Measurements from ENCODE around the gene FADS1.
A peak's percentile ranks its signal among the peaks of the same experiment; 100 is the strongest.

FADS1 gene

GRCh38 chr11:61816736-61817455, at the start of gene FADS1:
TSS of gene FADS1 (minus strand) at chr11:61817003. CDS start at chr11:61816929, 74 bp downstream.
- DNase-seq (ENCODE audit: low spot score), result peak; percentile 82

DNA sequence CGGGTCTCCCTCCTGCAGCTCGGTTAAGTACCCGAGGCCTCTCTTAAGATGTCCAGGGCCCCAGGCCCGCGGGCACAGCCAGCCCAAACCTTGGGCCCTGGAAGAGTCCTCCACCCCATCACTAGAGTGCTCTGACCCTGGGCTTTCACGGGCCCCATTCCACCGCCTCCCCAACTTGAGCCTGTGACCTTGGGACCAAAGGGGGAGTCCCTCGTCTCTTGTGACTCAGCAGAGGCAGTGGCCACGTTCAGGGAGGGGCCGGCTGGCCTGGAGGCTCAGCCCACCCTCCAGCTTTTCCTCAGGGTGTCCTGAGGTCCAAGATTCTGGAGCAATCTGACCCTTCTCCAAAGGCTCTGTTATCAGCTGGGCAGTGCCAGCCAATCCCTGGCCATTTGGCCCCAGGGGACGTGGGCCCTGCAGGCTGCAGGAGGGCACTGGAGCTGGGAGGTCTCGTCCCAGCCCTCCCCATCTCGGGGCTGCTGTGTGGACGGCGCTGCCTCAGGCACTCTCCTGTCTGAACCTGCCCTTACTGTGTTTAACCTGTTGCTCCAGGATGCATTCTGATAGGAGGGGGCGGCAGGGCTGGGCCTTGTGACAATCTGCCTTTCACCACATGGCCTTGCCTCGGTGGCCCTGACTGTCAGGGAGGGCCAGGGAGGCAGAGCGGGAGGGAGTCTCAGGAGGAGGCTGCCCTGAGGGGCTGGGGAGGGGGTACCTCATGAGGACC, 49.6 kb upstream of the FADS1 start:
- DNase-seq (ENCODE audit: low spot score), result no peak

GRCh38 chr11:61864814-61865775, 48.3 kb upstream of the FADS1 start:
- DNase-seq (ENCODE audit: low spot score), result no peak

GRCh38 chr11:61863548-61864081, 46.8 kb upstream of the FADS1 start:
- no peak for DNase-seq (ENCODE audit: low spot score)

GRCh38 chr11:61862714-61863547, 46.1 kb upstream of the FADS1 start:
- no peak for DNase-seq (ENCODE audit: low spot score)

DNA sequence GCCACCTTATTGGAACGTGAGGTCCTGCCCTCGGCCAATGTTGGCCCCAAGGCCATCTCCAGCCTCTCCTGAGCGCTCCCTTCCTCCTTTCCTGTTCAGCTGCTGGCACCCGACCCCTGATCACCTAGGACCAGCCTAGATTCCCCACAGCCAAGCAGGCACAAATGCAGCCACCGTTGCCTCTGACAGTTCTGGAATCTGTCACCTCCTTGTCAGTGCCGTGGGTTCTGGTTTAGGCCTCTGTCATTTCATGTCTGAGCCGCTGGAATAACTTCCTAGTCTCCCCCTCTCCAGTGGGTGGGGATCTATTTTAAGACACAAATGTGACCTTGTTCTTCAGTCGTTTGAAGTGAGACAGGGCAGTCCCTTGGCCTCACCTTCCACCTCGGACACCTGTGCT, 44.8 kb upstream of the FADS1 start:
- no peak for DNase-seq (ENCODE audit: low spot score)

- DNase-seq (ENCODE audit: low spot score), result no peak
These were observed 43.5 kb upstream of the FADS1 start for GRCh38 chr11:61860054-61860903.

- DNase-seq (ENCODE audit: low spot score), result no peak
These were observed 39.3 kb upstream of the FADS1 start for GRCh38 chr11:61855939-61856680.

DNA sequence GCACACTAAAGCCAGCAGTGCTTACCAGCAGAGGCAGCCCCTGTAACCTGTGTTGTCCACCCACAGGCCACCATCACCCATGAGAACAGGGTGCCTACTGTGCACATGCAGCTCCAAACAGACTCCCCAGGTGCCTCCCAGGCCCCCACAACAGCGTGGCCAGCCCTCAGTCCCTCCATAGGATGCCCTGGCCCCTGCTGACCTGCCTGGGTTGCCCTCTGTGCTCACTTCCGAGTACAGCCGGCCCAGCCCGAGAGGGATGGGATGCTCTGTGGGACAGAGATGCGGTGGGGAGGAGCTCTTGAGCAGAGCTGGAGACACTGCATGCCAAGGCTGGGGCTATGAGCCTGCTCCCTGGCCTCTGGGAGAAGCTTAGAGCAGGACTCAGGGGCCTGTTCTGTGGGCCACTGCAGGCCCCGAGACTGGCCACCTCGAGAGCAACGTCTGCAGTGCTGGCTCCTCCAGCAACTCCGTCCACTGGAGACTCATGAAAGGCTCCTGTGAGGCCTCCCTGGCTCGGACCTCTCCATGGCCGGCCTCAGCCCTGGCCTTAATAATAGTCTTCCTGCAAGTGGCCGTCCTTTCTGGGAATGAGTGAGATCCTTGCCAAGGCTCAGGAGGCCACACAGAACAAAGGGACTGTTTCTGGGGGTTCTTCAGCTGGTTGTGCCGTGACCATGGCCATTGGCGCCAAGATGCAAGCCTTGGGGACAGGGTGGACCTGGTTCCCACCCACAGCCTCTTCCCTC, 38.3 kb upstream of the FADS1 start:
- no peak for DNase-seq (ENCODE audit: low spot score)

- no peak for DNase-seq (ENCODE audit: low spot score)
These were observed 37.5 kb upstream of the FADS1 start for GRCh38 chr11:61854206-61854895.

DNA sequence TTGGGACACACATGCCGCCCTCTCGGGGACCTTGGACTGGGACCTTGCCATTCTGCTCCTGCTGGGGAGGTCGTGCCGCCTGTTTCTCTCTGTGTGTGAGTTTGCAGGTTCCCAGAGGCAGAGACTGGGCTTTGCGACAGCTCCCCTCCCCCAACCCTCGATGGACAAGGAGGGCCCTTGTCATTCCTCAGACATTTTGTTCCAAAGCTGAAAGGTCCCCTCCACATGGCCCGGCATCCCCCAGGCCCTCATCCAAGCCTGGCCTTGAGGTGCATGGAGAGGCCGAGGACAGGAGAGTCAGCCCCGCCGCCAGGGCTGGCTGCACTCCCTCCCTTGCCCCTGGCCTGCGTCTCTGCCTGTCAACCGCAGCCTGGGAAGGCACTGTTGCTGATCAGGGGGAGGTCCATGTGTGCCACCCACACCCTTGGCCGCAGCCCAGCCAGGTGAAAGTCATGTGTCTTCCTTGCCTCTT, 36.9 kb upstream of the FADS1 start:
- DNase-seq (ENCODE audit: low spot score), result no peak

GRCh38 chr11:61851900-61852295, 35.1 kb upstream of the FADS1 start:
- no peak for DNase-seq (ENCODE audit: low spot score)

DNA sequence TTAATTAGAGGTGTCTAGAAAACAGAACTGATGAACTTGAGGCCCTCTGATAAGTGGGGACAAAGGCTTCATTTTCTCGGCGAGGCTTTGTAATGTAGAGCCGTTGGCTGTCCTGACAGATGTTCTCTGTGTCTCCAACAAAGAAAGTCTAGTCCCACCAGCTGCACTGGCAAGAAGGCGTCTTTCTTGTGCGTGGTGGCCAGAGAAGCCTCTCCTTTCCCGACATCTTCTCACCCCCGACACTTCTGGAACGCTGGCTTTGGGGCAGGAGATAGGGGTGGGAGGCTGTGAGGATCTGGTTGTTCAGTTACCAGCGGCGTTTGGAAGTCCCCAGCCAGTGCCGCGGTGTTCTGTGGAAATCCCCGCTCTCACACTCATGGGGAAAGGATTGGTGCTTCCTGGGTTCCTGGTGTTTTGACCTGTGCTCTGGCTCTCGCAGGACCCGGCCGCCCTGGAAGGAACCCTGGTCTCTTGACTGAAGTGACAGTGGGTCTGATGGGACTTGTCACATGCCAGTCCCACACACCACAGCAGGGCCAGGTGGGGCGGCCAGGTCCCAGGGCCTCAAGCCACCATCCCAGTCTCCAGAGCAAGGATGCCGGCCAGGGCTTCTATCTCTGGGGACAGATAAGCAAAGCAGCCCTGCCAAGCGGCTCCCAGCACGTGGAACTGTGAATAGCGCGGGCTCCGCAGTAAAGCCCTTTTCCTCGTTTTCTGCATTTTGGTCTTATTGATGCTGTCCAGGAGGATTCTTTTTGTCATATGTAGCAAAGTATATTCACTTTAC, 34.5 kb upstream of the FADS1 start:
- DNase-seq (ENCODE audit: low spot score), result no peak

- DNase-seq (ENCODE audit: low spot score), result no peak
These were observed 33.9 kb upstream of the FADS1 start for GRCh38 chr11:61850687-61851086.

DNA sequence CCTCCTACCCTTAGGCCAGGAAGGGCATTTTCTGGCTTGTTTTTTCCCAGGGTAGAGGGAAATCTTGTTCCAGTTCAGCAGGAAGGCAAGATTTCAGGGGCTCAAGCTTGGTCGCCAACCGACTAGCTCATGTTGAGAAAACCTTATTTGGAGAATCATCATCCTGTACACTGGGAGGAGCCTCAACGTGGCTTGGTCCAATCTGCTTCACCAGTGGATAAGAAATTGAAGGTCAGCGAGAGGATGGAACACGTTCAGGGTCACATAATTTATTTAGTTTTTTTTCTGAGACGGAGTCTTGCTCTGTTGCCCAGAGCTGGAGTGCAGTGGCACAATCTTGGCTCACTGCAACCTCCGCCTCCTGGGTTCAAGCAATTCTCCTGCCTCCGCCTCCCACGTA, 31.8 kb upstream of the FADS1 start:
- no peak for DNase-seq (ENCODE audit: low spot score)

DNA sequence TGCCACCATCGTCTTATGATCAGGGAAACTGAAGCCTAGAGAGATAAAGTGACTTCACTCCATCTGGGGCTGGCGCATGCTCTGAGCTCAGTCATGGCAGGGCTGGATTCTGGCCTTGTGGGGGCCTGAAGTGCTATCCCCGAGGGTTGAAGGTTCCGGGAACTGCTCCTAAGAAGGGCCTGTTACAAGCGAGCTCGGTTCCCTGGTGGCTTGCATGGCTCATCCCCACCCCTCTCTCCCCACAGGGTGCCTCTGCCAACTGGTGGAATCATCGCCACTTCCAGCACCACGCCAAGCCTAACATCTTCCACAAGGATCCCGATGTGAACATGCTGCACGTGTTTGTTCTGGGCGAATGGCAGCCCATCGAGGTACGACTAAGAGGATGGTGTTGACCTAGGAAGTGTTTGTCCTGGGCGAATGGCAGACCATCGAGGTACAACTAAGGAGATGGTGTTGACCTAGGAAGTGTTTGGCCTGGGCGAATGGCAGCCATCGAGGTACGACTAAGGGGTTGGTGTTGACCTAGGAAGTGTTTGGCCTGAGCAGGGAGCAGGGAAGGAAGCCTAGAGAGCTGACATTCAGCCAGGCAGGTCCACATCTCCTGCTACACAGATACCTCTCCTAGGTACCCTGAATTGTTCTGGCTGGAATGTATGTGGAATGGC, 31.2 kb upstream of the FADS1 start:
- DNase-seq (ENCODE audit: low spot score), result no peak

All from CD4-positive, alpha-beta T cell treated with Interleukin-6 at 100 ng/mL for 8 hours (primary cell).